Thyroid gland (tissue), 4 donors: ENCODE measurements around the gene RAPGEF6. TPM values are rescaled to one million over a fixed set of nuclear protein-coding genes. Genes with fewer than 3 reads are reported as not detected.

Experiments
- DNase-seq, 2 donors: peaks; one replicate each; pipeline ENCODE4 v3.0.0-alpha.2; 2019
- H3K27ac ChIP-seq, 3 donors: fragments of 200-600 bp; sonication (generic); 1 replicate in 2 of 3; 2 replicates in 1 of 3; pipeline ENCODE4 v1.5.1; 2016 to 2019; ENCODE audit warnings: mild to moderate bottlenecking in 1 of 3, moderate library complexity in 1 of 3
- H3K27me3 ChIP-seq: fragments of 200-600 bp; sonication (generic); one replicate; pipeline ENCODE4 v1.5.1; 2019
- H3K36me3 ChIP-seq, 2 donors: fragments of 200-600 bp; sonication (generic); one replicate each; pipeline ENCODE4 v1.5.1; 2016 to 2019
- H3K4me1 ChIP-seq, 2 donors: fragments of 200-600 bp; sonication (generic); one replicate each; pipeline ENCODE4 v1.5.1; 2017 to 2019
- H3K4me3 ChIP-seq, 3 donors: fragments of 200-600 bp; sonication (generic); replicated peaks in 1 of 3; 1 replicate in 2 of 3; 2 replicates in 1 of 3; pipeline ENCODE4 v1.5.1; 2016; ENCODE audit warnings: mild to moderate bottlenecking in 1 of 3
- H3K9me3 ChIP-seq: fragments of 200-600 bp; sonication (generic); one replicate; pipeline ENCODE4 v1.5.1; 2017
- POLR2A ChIP-seq, 2 donors: fragments of 450-650 bp; IDR thresholded peaks; one replicate each; pipeline ENCODE4 v1.6.1; 2017; ENCODE audit warnings: antibody characterized with exemption in 2 of 2, mild to moderate bottlenecking in 2 of 2, moderate library complexity in 1 of 2
- WGBS, 2 donors: methylation state at CpG; one replicate each; pipeline ENCODE4 v1.1.5; 2017; 5-methylcytosine and 5-hydroxymethylcytosine counted together
- intact Hi-C: fragments of 100-400 bp; cut with DNase I; formaldehyde crosslinking; loops from one replicate; pipeline ENCODE4 v1.15.1; 2023
- total RNA-seq, 4 donors: library from RNA; depleted of rRNA; stranded (reverse); fragments of >200 nt; gene quantifications; one replicate each; pipeline ENCODE4 v1.2.3, GENCODE V29; 2016
- TF ChIP-seq, protein P1 (sequence below), 6 experiments: fragments of 200-600 bp in 3 of 6; fragments of 450-650 bp in 3 of 6; sonication (generic) in 3 of 6; IDR thresholded peaks; one replicate each; pipeline ENCODE4 v1.5.1; 2016 to 2019; ENCODE audit warnings: antibody characterized with exemption in 6 of 6, mild to moderate bottlenecking in 2 of 6, inconsistent platforms in 1 of 6, moderate library complexity in 1 of 6

The RAPGEF6 gene
- total RNA-seq, 4 donors from 2014 or later, result 20.2 to 36.4 (median 25.2) TPM

DNA sequence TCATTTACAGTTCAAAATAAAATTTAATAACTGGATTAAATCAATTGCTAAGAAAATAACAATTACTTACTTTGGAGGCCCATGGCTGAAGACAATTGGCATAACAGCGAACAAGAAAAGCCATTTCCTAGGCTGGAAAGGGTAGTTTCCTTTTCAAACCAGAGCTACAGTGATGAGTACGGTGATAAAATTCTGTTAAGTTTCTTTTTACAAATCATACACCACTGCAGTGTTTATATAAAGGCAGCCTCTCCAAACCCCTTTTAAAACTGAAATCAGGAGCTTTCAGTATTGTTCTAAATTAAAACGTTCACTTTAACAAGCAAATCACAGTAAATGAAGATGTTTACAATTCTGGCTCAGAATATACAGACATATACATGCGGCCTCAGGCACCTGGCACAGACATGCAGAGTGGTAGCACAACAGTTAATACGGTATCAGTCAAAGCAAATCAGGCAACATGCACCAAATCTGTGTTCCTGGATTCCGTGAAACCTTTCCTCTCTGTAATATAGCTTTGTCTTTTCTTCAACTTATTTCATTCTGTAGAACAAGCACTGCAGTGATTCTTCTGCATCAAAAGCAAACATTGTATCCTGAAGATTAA lies 102.9 kb downstream of the RAPGEF6 start:
- Histone ChIP-seq H3K4me3 (no peak overlapping the region), H3K36me3 (no peaks in the 10 kb centered on the region), H3K9me3 (no peaks in the 10 kb centered on the region), H3K27ac (peak overlapping the region in 1 of 3 donors; percentile 43), H3K4me1 (peaks cover 0 to 12% of the 10 kb centered on the region in 2 donors), H3K27me3 (no peaks in the 10 kb centered on the region)
- WGBS, 2 donors, result 37 to 43% methylated on average over 6 of the region's 6 CpGs
- intact Hi-C loops, result no loop called here
- DNase-seq, result no peak
- TF ChIP-seq, protein P1, sequence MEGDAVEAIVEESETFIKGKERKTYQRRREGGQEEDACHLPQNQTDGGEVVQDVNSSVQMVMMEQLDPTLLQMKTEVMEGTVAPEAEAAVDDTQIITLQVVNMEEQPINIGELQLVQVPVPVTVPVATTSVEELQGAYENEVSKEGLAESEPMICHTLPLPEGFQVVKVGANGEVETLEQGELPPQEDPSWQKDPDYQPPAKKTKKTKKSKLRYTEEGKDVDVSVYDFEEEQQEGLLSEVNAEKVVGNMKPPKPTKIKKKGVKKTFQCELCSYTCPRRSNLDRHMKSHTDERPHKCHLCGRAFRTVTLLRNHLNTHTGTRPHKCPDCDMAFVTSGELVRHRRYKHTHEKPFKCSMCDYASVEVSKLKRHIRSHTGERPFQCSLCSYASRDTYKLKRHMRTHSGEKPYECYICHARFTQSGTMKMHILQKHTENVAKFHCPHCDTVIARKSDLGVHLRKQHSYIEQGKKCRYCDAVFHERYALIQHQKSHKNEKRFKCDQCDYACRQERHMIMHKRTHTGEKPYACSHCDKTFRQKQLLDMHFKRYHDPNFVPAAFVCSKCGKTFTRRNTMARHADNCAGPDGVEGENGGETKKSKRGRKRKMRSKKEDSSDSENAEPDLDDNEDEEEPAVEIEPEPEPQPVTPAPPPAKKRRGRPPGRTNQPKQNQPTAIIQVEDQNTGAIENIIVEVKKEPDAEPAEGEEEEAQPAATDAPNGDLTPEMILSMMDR (IDR thresholded peaks at IDR 0.05), result no peak
- TF ChIP-seq POLR2A (IDR thresholded peaks at IDR 0.05), result no peak

DNA sequence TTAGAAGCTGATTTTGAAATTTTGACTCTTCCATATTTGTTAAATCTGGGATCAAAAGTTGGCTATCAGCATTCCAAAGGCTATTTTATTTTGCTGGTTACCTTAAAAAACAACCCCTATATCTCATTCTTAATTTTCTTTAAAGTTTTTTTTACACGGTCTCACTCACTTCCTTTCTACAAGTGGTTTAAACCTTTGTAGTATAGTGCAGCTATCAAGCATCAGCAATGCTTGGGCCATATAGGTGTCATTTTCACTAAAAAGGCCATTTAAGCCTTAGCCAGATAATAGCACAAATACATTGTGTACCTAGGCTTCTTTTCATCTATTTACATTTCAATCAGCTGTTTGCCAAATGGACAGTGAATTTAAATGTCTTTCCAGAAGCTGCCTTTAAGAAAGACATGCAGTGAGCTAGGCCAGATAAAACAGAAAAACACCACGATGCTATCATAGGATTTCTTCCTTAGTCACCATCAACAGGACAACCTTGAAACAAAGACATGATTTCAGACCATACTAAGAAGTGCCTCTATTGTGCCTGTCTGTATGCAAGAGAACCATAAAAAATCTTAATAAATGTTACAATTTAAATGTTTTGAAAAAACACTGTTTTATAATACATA lies 104.2 kb downstream of the RAPGEF6 start:
- Histone ChIP-seq H3K27me3 (no peaks in the 10 kb centered on the region), H3K4me1 (peaks cover 0 to 12% of the 10 kb centered on the region in 2 donors), H3K4me3 (no peak overlapping the region), H3K27ac (no peak overlapping the region), H3K9me3 (no peaks in the 10 kb centered on the region), H3K36me3 (no peaks in the 10 kb centered on the region)
- intact Hi-C loops, result no loop called here
- no peak for TF ChIP-seq POLR2A (IDR thresholded peaks at IDR 0.05)
- TF ChIP-seq, protein P1 (IDR thresholded peaks at IDR 0.05), result no peak
- 53 to 70% methylated on average over 2 of the region's 2 CpGs for WGBS, 2 donors
- no peak for DNase-seq

DNA sequence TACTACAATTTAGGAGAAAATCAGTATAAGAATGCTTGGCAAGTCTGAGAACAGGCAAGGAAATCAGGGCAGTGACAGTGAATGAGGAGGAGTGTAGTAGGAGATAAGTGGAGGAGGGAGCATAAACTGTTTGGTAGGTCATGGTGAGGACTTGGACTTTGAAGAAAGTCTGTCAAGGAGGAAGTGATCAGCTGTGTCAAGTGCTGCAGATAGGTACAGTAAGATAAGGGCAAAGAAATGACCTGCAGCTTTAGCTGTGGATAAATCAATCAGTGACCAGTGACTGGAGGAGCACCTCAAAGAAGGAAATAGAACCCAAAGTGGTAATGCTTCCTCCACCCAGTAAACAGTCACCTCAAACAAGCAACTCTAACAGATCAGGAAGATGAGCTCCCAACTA lies 106.3 kb downstream of the RAPGEF6 start:
- no peaks in the 10 kb centered on the region for H3K36me3 ChIP-seq
- H3K4me3 ChIP-seq, result no peak overlapping the region
- H3K27ac ChIP-seq, result no peak overlapping the region
- no peak for DNase-seq
- TF ChIP-seq POLR2A (IDR thresholded peaks at IDR 0.05), result no peak
- TF ChIP-seq, protein P1 (IDR thresholded peaks at IDR 0.05), result no peak
- H3K4me1 ChIP-seq, result peaks cover 0 to 12% of the 10 kb centered on the region in 2 donors
- H3K9me3 ChIP-seq, result no peaks in the 10 kb centered on the region
- intact Hi-C loops, result no loop called here
- H3K27me3 ChIP-seq, result no peaks in the 10 kb centered on the region

DNA sequence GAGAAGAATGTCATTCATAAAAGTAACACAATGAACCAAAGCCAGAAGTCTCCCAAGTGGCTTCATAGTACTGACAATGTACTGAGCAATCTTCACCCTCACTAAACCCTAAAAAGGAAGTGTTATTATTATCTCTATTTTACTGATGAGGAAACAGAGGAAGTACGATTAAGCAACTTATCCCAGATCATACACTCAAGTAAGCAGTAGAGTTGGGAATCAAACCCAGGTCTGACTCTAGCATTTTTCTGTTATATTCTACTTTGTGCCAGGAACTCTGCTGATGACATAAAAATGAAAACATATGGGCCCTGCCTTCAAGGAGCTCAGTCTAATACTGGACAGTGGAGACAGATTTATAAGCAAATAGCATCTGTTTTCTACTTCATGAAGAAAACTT lies 109.2 kb downstream of the RAPGEF6 start:
- no peak overlapping the region for H3K4me3 ChIP-seq
- TF ChIP-seq, protein P1 (IDR thresholded peaks at IDR 0.05), result no peak
- no peak for TF ChIP-seq POLR2A (IDR thresholded peaks at IDR 0.05)
- intact Hi-C loops, result no loop called here
- no peaks in the 10 kb centered on the region for H3K4me1 ChIP-seq
- no peaks in the 10 kb centered on the region for H3K27me3 ChIP-seq
- WGBS, 2 donors, result 81 to 82% methylated on average over 1 of the region's 1 CpG
- H3K36me3 ChIP-seq, result no peaks in the 10 kb centered on the region
- H3K9me3 ChIP-seq, result no peaks in the 10 kb centered on the region
- H3K27ac ChIP-seq, result no peak overlapping the region
- DNase-seq, result no peak

DNA sequence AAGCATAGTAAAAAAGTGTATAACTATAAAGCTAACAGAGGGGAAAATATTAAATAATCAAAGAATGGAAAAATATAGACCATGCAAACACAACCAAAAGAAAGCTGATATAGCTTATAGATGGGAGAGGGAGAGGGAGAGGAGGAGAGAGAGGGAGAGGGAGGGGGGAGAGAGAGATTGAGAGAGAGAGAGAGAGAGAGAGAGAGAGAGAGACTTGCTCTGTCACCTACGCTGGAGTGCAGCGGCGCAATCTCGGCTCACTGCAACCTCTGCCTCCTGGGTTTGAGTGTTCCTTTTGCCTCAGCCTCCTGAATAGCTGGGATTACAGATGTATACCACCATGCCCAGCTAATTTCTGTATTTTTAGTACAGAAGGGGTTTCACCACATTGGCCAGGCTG lies 110.6 kb downstream of the RAPGEF6 start:
- WGBS, 2 donors, result 96 to 98% methylated on average over 4 of the region's 4 CpGs
- TF ChIP-seq, protein P1 (IDR thresholded peaks at IDR 0.05), result no peak
- TF ChIP-seq POLR2A (IDR thresholded peaks at IDR 0.05), result no peak
- Histone ChIP-seq H3K9me3 (no peaks in the 10 kb centered on the region), H3K27me3 (no peaks in the 10 kb centered on the region), H3K36me3 (no peaks in the 10 kb centered on the region), H3K27ac (no peak overlapping the region), H3K4me3 (no peak overlapping the region), H3K4me1 (no peaks in the 10 kb centered on the region)
- intact Hi-C loops, result no loop called here
- no peak for DNase-seq
